HG03025 (cell line): ENCODE measurements around the gene BAIAP2.

Experiments used
- ATAC-seq: cut with Tn5 transposase; IDR thresholded peaks from one replicate; pipeline ENCODE4 v1.9.1; 2021; ENCODE audit warnings: mild to moderate bottlenecking, moderate library complexity; ENCODE audit not compliant: unreplicated experiment, low FRiP score

Gene BAIAP2

GRCh38 chr17:81083125-81083765, 48.3 kb downstream of the BAIAP2 start:
- no peak for ATAC-seq

DNA sequence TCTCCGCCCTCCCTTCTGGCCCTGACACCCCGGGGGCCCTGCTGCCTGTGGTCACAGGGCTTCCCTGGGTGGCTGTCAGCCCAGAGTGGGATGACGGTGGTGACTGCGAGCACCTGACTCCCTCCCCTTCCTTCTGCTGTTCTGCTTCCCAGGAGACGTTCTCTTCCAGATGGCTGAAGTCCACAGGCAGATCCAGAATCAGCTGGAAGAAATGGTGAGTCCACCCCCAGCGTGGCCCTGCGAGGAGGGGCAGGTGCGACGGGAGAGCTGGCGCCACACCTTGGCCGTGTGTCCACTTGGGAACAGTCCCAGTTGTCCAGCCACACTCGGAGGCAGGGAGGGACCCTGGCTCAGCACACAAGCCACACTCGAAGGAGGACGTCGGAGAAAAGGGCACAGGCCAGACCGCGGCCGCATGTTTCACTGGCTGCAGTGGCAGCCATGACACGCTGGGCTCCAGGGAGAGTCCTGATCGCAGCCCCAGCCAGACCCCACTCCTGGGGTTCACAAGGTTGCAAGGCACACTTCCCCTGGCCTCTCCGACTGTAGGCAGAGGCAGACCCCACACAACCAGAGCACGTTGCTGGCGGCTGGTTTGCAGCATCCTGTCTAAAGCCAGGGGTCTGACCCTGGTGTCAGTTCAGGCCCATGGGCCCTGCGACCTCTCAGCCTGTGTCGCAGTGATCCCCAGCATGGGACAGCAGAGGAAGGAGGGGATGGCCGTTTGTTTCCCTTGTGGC, 49.9 kb downstream of the BAIAP2 start:
- ATAC-seq = no peak

GRCh38 chr17:81085420-81085911, 50.5 kb downstream of the BAIAP2 start:
- no peak for ATAC-seq

DNA sequence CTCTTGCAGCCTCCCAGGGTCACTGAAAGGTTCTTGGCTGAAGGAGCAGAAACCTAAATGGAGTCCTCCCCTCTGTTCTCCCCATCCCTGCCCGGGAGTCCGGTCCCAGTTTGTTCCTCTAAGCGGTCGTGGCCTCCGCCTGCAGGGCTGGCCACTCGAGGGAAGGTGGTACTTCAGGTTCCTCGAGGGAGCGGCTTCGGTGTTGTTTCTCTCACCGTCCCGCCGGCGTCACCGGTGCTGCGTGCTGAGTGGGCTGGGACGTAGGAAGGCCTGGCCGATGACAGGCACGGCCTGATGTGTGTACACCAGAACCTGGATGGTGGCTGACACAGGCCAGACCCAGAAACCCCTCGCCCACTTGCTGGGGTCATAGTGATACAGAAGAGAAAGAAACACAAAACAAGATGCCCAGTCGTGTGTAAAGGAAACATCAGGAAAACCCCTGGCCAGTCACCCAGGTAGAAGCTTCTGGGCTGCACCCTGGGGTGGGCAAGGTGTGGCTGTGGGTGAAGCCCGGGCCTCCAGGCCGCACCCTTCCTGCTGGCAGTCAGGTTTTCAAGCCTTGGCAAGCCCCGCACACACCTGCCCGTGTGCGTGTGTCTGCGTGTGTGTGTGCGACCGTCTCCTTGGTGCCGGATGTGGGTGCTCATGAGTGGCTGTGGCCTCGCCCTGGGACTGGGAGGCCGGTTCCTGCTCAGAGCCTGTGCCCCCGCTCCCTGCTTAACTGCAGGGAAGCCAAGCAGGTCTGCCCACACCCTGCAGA, 52.0 kb downstream of the BAIAP2 start:
- ATAC-seq = no peak

- no peak for ATAC-seq
Observed at GRCh38 chr17:81090361-81091136, 55.6 kb downstream of the BAIAP2 start.

- no peak for ATAC-seq
Observed at GRCh38 chr17:81091154-81091553, 56.2 kb downstream of the BAIAP2 start.

DNA sequence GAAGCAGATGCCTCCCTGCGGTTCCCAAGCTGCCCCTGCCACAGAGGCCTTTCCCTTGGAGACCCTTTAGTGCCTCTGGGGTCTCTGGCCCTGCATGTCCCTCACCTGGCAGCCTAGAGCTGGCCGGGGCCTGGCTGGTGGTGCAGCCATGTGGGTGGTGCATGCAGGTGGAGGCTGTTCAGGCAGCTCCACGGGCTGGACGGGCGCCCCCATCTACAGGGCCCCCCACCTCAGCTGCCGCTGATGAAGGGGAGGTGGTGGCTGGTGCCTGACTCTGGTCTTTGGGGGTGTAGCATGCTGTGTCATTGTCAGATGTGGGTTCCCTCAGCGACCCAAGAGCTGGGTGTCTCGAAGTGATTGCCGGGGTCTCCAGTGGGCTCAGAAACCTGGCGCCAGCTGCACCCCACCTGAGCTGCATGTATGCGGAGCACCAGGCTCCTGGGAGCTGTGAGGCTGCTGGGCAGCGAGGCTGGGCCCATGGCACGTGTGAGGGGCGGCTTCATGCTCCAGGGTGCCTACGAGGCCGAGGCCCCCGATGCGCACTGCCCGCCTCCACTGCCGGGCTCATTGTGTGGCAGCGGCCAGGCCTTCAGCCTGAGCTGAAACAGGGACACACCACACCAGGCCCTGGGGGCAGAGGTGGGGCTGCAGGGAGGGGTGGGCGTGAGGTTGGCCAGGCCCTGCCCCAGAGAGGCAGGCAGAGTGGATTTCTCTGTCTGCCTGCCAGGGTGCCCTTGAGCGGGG, 57.0 kb downstream of the BAIAP2 start:
- ATAC-seq = no peak

DNA sequence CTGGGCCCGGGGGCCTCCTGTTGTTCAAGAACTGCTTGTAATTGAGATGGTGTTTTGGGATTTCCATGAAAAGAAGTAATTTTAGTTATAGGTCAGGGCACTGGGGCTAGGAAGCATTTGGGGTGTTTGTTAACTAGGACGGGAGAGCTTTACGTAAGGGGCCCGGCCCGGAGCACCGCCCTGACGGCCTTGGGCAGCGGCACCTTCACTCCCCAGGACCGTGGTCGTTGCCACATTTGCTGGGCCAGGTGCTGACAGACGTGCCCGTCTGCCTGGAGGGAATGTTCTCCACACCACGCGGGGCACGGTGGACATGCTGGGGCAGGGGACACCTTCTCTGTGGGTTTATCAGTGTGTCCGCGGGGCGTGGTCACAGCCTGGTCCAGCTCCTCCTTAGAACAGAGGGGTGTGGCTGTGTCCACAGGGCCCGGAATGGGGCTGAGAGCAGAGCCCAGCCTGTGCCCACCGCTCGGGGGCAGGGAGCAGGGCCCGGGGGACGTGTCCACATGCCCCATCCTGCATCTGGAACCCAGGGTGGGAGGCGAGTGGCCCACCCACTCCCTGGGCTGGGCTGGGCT, 57.7 kb downstream of the BAIAP2 start:
- no peak for ATAC-seq

DNA sequence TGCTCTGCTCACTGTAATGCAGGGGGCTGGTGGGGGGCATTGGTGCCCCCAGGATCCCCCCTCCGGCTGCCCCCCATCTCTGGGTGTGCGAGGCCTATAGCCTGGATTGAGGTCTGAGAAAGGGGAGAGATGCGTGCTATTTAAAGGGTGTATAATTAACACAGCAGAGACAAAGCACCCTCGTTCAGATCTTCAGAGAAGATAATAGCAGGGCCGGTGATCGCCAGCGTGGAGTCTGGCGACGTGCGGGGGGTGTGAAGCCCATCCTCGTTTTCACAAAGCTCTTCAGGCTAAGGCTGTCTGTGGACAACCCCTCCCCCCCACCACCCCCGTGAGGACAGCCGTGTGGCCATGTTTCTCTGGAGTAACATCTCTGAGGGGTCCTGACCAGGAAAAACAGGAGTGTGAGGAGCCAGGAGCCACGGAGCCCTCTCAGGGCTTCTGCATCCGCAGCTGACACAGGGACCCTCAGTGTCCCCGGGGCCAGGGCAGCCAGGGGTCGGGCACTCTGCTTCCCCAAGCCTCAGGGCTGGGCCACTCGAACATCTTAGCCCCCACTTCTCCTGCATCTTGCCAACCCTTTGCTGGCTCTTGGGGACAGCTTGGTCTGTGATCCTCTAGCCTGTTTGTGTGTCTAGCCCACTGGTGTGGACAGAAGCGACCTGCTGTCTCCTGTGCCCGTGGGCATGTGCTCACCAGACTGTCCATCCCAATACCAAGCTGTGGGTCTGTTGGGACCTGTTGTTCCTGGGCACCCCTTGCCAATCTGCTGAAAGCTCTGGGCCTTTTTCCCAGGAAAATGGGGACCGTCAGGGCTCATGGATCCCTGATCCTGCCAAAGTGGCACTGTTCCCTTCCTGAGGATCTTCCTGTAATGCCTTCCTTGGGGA, 58.9 kb downstream of the BAIAP2 start:
- ATAC-seq = no peak

GRCh38 chr17:81094509-81095382, 59.8 kb downstream of the BAIAP2 start:
- no peak for ATAC-seq

DNA sequence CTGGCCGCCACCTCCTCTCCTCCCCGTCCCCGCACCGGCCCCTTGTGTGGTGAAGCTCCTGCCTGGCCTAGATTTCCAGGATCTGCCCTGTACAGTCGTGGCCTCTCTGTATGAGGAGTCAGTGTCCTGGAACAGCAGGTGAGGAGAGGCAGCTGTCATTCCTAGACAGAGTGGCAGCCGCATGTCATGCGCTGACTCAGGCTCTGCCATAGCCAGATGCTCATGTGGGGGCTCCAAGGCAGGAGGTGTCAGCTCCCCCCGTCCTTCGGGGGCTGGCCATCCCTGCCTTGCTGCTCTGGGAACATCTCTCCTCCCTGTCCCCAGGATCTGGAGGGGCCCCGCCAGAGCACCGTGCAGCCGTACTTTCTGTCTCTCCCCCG, 60.4 kb downstream of the BAIAP2 start:
- no peak for ATAC-seq

- no peak for ATAC-seq
Observed at GRCh38 chr17:81096741-81097133, 61.8 kb downstream of the BAIAP2 start.

GRCh38 chr17:81097134-81097942, 62.4 kb downstream of the BAIAP2 start:
- no peak for ATAC-seq

- ATAC-seq = no peak
Observed at GRCh38 chr17:81097943-81098308, 63.0 kb downstream of the BAIAP2 start.

DNA sequence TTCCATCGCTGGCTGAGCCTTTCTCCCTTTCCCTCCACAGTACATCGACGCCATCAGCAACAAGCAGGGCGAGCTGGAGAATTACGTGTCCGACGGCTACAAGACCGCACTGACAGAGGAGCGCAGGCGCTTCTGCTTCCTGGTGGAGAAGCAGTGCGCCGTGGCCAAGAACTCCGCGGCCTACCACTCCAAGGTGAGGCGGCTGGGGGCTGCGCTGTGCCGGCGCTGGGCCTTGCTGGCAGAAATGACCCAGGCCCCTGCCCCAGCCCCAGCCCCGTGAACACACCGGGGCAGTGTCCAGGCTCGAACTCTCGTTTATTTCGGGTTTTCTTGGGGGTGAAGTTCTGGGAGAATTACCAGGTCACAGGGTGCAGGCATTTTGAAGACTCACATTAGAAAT, 64.9 kb downstream of the BAIAP2 start:
- no peak for ATAC-seq

GRCh38 chr17:81100668-81101067, 65.7 kb downstream of the BAIAP2 start:
- no peak for ATAC-seq
